Ishikawa (cell line): ENCODE measurements around the gene DACH1.

Experiments used
- EP300 ChIP-seq: IDR thresholded peaks from 2 replicates; pipeline ENCODE4 v1.6.1; 2012; ENCODE audit warnings: borderline replicate concordance
- FOXM1 ChIP-seq: IDR thresholded peaks from 2 replicates; pipeline ENCODE4 v1.6.1; 2012; ENCODE audit warnings: low read depth, borderline replicate concordance
- TAF1 ChIP-seq: IDR thresholded peaks from 2 replicates; pipeline ENCODE4 v1.6.1; 2012; ENCODE audit warnings: low read depth, mild to moderate bottlenecking
- TF ChIP-seq, protein P1 (sequence below): IDR thresholded peaks from 2 replicates; pipeline ENCODE4 v1.6.1; 2012

DNA sequence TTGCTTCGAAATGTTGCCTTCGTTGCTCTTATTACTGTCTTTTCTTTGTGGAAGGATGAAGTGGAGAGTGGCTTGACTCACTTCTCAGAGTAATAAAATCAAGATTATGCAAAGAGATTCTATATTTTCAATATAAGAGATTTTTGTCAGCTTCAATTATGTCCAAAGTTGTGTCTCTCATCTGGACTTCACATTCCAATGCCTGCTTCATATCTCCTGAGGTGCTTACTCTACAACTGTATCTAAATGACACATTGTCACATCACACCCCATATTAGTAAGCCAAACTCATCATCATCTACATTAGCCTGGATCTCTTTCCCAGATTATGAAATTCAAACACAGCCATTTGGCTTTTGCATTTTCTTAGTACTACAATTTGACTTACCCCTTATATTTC lies 409.4 kb downstream of the DACH1 start:
- TF ChIP-seq TAF1 = no peak
- TF ChIP-seq EP300 = no peak
- TF ChIP-seq FOXM1 = no peak
- TF ChIP-seq, protein P1, sequence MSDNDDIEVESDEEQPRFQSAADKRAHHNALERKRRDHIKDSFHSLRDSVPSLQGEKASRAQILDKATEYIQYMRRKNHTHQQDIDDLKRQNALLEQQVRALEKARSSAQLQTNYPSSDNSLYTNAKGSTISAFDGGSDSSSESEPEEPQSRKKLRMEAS = no peak
